ENCODE data around the gene RBM7.

Gene RBM7

GRCh38 chr11:114379394-114380069 is 20.9 kb upstream of the RBM7 start:
- ATAC-seq (ENCODE audit: low read depth), result no peak
- no peaks in the 10 kb centered on the region for H3K4me1 ChIP-seq (ENCODE audit: insufficient read depth, poor library complexity, severe bottlenecking)
- no peaks in the 10 kb centered on the region for H3K27me3 ChIP-seq (ENCODE audit: insufficient read depth, poor library complexity, severe bottlenecking)
- no peak overlapping the region for H3K4me3 ChIP-seq (ENCODE audit: severe bottlenecking)
- H3K36me3 ChIP-seq (ENCODE audit: low read depth), result no peaks in the 10 kb centered on the region
- TF ChIP-seq, protein P1, sequence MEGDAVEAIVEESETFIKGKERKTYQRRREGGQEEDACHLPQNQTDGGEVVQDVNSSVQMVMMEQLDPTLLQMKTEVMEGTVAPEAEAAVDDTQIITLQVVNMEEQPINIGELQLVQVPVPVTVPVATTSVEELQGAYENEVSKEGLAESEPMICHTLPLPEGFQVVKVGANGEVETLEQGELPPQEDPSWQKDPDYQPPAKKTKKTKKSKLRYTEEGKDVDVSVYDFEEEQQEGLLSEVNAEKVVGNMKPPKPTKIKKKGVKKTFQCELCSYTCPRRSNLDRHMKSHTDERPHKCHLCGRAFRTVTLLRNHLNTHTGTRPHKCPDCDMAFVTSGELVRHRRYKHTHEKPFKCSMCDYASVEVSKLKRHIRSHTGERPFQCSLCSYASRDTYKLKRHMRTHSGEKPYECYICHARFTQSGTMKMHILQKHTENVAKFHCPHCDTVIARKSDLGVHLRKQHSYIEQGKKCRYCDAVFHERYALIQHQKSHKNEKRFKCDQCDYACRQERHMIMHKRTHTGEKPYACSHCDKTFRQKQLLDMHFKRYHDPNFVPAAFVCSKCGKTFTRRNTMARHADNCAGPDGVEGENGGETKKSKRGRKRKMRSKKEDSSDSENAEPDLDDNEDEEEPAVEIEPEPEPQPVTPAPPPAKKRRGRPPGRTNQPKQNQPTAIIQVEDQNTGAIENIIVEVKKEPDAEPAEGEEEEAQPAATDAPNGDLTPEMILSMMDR (IDR thresholded peaks at IDR 0.05; ENCODE audit: poor library complexity, severe bottlenecking), result no peak
- no peak for DNase-seq (ENCODE audit: low spot score)
- no peaks in the 10 kb centered on the region for H3K9me3 ChIP-seq (ENCODE audit: severe bottlenecking)
- H3K27ac ChIP-seq (ENCODE audit: poor library complexity, severe bottlenecking), result no peak overlapping the region

DNA sequence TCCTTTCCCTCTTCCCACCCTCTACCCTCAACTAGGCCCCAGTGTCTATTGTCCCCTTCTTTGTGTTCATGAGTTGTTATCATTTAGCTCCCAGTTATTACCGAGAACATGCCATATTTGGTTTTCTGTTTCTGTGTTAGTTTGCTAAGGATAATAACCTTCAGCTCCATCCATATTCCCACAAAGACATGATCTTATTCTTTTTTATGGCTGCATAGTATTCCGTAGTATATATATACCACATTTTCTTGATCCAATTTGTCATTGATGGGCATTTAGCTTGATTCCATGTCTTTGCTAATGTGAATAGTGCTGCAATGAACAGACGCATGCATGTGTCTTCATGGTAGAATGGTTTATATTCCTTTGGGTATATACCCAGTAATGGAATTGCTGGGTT is 18.0 kb upstream of the RBM7 start:
- H3K27ac ChIP-seq (ENCODE audit: poor library complexity, severe bottlenecking), result no peak overlapping the region
- no peak for ATAC-seq (ENCODE audit: low read depth)
- no peak overlapping the region for H3K4me3 ChIP-seq (ENCODE audit: severe bottlenecking)
- H3K9me3 ChIP-seq (ENCODE audit: severe bottlenecking), result no peaks in the 10 kb centered on the region
- DNase-seq (ENCODE audit: low spot score), result no peak
- TF ChIP-seq, protein P1 (IDR thresholded peaks at IDR 0.05; ENCODE audit: poor library complexity, severe bottlenecking), result no peak
- H3K4me1 ChIP-seq (ENCODE audit: insufficient read depth, poor library complexity, severe bottlenecking), result no peaks in the 10 kb centered on the region
- H3K36me3 ChIP-seq (ENCODE audit: low read depth), result no peaks in the 10 kb centered on the region
- no peaks in the 10 kb centered on the region for H3K27me3 ChIP-seq (ENCODE audit: insufficient read depth, poor library complexity, severe bottlenecking)

DNA sequence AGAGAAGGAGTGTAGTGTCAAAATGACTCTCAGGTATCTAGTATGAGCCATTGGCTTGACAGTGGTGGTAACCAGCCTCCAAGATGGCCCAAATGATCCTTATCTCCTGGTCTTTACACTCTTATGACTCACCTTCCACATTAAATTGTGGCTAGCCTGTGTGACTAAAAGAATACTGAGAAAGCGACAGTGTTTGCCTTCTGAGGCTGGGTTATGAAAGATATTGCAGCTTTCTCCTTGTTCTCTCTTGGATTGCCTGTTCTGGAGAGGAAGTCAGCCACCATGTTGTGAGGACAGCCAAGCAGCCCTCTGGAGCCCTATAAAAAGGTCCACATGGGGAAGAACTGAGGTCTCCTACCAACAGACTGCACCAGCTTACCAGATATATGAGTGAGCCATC is 16.0 kb upstream of the RBM7 start:
- no peaks in the 10 kb centered on the region for H3K36me3 ChIP-seq (ENCODE audit: low read depth)
- DNase-seq (ENCODE audit: low spot score), result no peak
- no peak overlapping the region for H3K4me3 ChIP-seq (ENCODE audit: severe bottlenecking)
- H3K27me3 ChIP-seq (ENCODE audit: insufficient read depth, poor library complexity, severe bottlenecking), result no peaks in the 10 kb centered on the region
- TF ChIP-seq, protein P1 (IDR thresholded peaks at IDR 0.05; ENCODE audit: poor library complexity, severe bottlenecking), result no peak
- H3K4me1 ChIP-seq (ENCODE audit: insufficient read depth, poor library complexity, severe bottlenecking), result no peaks in the 10 kb centered on the region
- H3K27ac ChIP-seq (ENCODE audit: poor library complexity, severe bottlenecking), result no peak overlapping the region
- no peak for ATAC-seq (ENCODE audit: low read depth)
- no peaks in the 10 kb centered on the region for H3K9me3 ChIP-seq (ENCODE audit: severe bottlenecking)

DNA sequence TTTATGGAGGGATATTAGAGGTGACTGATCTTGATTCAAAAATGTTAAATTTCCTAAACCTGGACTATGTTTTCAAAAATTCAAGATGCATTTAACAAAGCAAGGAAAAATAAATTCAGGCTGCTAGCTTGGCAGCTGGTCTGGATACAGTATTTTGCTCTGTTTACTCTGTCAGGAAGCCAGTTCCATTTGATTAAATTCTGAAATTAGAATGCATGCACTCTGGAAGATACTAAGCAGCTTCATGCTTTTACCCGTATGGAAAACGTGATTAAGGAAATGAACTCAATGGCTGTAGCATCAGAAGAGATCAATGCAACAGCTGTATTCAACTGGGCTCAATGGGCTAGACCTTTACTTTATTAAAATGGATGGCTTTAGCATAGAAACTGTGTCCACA is 14.3 kb upstream of the RBM7 start:
- Histone ChIP-seq H3K4me1 (ENCODE audit: insufficient read depth, poor library complexity, severe bottlenecking) (no peaks in the 10 kb centered on the region), H3K4me3 (ENCODE audit: severe bottlenecking) (no peak overlapping the region), H3K9me3 (ENCODE audit: severe bottlenecking) (no peaks in the 10 kb centered on the region), H3K36me3 (ENCODE audit: low read depth) (no peaks in the 10 kb centered on the region), H3K27me3 (ENCODE audit: insufficient read depth, poor library complexity, severe bottlenecking) (no peaks in the 10 kb centered on the region), H3K27ac (ENCODE audit: poor library complexity, severe bottlenecking) (no peak overlapping the region)
- DNase-seq (ENCODE audit: low spot score) (no peak), ATAC-seq (ENCODE audit: low read depth) (no peak)
- TF ChIP-seq, protein P1 (IDR thresholded peaks at IDR 0.05; ENCODE audit: poor library complexity, severe bottlenecking), result no peak

DNA sequence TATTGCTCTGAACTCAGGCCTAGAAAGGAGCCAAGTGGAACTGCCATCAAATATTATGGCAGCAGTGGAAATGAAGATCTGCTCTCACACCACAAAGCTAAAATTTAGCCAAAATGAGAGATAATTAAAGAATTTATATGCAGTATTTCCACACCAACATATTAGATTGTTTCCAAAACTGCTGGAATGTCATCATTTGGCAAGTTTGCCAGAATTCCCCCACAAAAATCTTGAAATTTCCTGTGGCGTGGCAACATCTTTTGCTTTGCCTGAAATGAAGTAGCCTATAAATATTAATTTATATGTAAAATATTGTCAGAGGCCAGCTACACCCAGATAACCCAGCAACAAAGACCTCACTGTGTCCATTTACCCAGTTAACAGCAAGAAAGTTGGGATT is 13.9 kb upstream of the RBM7 start:
- no peak overlapping the region for H3K27ac ChIP-seq (ENCODE audit: poor library complexity, severe bottlenecking)

More for the DNA sequence above, 13.9 kb upstream of the RBM7 start:
- Histone ChIP-seq H3K4me1 (ENCODE audit: insufficient read depth, poor library complexity, severe bottlenecking) (no peaks in the 10 kb centered on the region), H3K4me3 (ENCODE audit: severe bottlenecking) (no peak overlapping the region), H3K9me3 (ENCODE audit: severe bottlenecking) (no peaks in the 10 kb centered on the region), H3K36me3 (ENCODE audit: low read depth) (no peaks in the 10 kb centered on the region), H3K27me3 (ENCODE audit: insufficient read depth, poor library complexity, severe bottlenecking) (no peaks in the 10 kb centered on the region)
- TF ChIP-seq, protein P1 (IDR thresholded peaks at IDR 0.05; ENCODE audit: poor library complexity, severe bottlenecking), result no peak
- no peak for ATAC-seq (ENCODE audit: low read depth)
- no peak for DNase-seq (ENCODE audit: low spot score)
